ENCODE measurements around the gene APLF. TPM values are rescaled to one million over a fixed set of nuclear protein-coding genes. Genes with fewer than 3 reads are reported as not detected.

APLF gene
- total and polyA plus RNA-seq, 10 of the 15 experiments (the other 5 are each of a cell fraction or from before 2014, with no cell fraction given), result 0.66 to 2.8 (median 1.8) TPM

GRCh38 chr2:68467077-68467960, at the start of gene APLF, which contains the start of gene FBXO48 (continued):
- TF ChIP-seq PBX3 (IDR thresholded peaks at IDR 0.05; ENCODE audit: insufficient replicate concordance, low read depth, low read length), result no peak
- TF ChIP-seq CHD4 (IDR thresholded peaks at IDR 0.05), result 0 out of 2 replicates have a peak, but pooled peaks have one; percentile 63
- peak; percentile 32; the same call in 1 of the 2 replicates for TF ChIP-seq RUNX3 (IDR thresholded peaks at IDR 0.05; ENCODE audit: low read length)
- TF ChIP-seq USF1 (IDR thresholded peaks at IDR 0.05; ENCODE audit: borderline replicate concordance, extremely low read length, insufficient read depth, low read depth, low read length), result no peak
- no peak for TF ChIP-seq NR2C2 (IDR thresholded peaks at IDR 0.05; ENCODE audit: borderline replicate concordance, control insufficient read depth, insufficient read length, low read depth)
- TF ChIP-seq RB1 (IDR thresholded peaks at IDR 0.05; ENCODE audit: borderline replicate concordance), result no peak; the same call in 1 of the 2 replicates
- peak; percentile 91 for TF ChIP-seq NR2C1 (IDR thresholded peaks at IDR 0.05)
- TF ChIP-seq REST (IDR thresholded peaks at IDR 0.05; ENCODE audit: low read depth, low read length), result no peak
- peak; percentile 76 for TF ChIP-seq NR2F1 (conservative IDR thresholded peaks at IDR 0.05)
- TF ChIP-seq RFX5 (IDR thresholded peaks at IDR 0.05; ENCODE audit: low read depth, low read length), result no peak
- TF ChIP-seq POLR2AphosphoS2 (IDR thresholded peaks at IDR 0.05; ENCODE audit: low read depth, low read length), result 0 out of 2 replicates have a peak, but pooled peaks have one; percentile 26
- TF ChIP-seq ZBTB33 (IDR thresholded peaks at IDR 0.05), result no peak
- no peak for TF ChIP-seq CHD1 (IDR thresholded peaks at IDR 0.05; ENCODE audit: low read depth, low read length)
- no peak for TF ChIP-seq MLLT1 (IDR thresholded peaks at IDR 0.05)
- peak; percentile 82; the same call in 1 of the 2 replicates for TF ChIP-seq SIN3A (IDR thresholded peaks at IDR 0.05; ENCODE audit: low read depth, low read length)
- TF ChIP-seq SREBF1 (IDR thresholded peaks at IDR 0.05; ENCODE audit: low read length), result no peak; the same call in 1 of the 2 replicates
- TF ChIP-seq ZNF217 (IDR thresholded peaks at IDR 0.05), result peak; percentile 33; the same call in 1 of the 2 replicates
- 0 out of 2 replicates have a peak, but pooled peaks have one; percentile 64 for TF ChIP-seq SMARCA5 (IDR thresholded peaks at IDR 0.05)
- 0 out of 2 replicates have a peak, but pooled peaks have one; percentile 23 for TF ChIP-seq STAT1 (conservative IDR thresholded peaks at IDR 0.05)
- peak; percentile 25; the same call in 1 of the 2 replicates for TF ChIP-seq NBN (IDR thresholded peaks at IDR 0.05)

All from GM12878 (cell line).